Measurements from ENCODE around the gene DIP2C. TPM values are rescaled to one million over a fixed set of nuclear protein-coding genes. Genes with fewer than 3 reads are reported as not detected.
"Not testable (repeated sequence)": the region's sequence is repeated elsewhere in the genome, so short reads cannot be mapped to it uniquely, and the experiment has no call there.

The DIP2C gene
- total RNA-seq, 1 experiment from 2014 or later, result 11.0 TPM

DNA sequence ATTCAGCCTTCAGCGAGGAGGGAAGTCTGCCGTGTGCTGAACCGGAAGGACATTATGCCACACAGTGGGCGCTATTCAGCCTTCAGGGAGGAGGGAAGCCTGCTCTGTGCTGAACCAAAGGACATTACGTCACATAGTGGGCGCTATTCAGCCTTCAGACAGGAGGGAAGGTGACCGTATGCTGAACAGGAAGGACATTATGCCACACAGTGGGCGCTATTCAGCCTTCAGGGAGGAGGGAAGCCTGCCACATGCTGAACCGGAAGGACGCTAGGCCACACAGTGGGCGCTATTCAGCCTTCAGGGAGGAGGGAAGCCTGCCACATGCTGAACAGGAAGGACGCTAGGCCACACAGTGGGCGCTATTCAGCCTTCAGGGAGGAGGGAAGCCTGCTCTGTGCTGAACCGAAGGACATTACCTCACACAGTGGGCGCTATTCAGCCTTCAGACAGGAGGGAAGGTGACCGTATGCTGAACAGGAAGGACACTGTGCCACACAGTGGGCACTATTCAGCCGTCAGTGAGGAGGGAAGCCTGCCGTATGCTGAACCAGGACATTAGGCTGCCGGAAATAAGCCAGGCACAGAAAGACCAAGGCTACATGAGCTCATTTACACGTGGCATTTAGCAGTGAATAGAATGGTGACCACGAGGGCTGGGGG is 294.9 kb downstream of the DIP2C start:
- DNase-seq (ENCODE audit: low spot score); H3K9me3 Mint-ChIP-seq; H3K36me3 Mint-ChIP-seq; POLR2A ChIA-PET; H3K27me3 Mint-ChIP-seq (ENCODE audit: low read depth); H3K4me3 Mint-ChIP-seq: not testable (repeated sequence)
- Mint-ChIP-seq H3K27ac (peak overlapping the region; percentile 63), H3K4me1 (peaks cover 22% of the 10 kb centered on the region)
- CTCF ChIA-PET, result interaction anchor here (0.6 to 2.7 kb wide), 2 partner anchors 9 to 22 kb away, joined by 3 to 12 read pairs; no protein-coding TSS in a partner anchor
- ATAC-seq, result peak; percentile 61
- TF ChIP-seq ZBTB21 (CRISPR knock-in tag; IDR thresholded peaks at IDR 0.05; ENCODE audit: borderline replicate concordance), result peak; percentile 86; the same call in 1 of the 2 replicates
- peak; percentile 18; the same call in 1 of the 2 replicates for TF ChIP-seq FOXP1 (CRISPR knock-in tag; IDR thresholded peaks at IDR 0.05; ENCODE audit: borderline replicate concordance)
- TF ChIP-seq FOXK1 (CRISPR knock-in tag; IDR thresholded peaks at IDR 0.05), result peak; percentile 46; the same call in 1 of the 2 replicates
- TF ChIP-seq ZNF138 (CRISPR knock-in tag; conservative IDR thresholded peaks at IDR 0.05), result 0 out of 2 replicates have a peak, but pooled peaks have one; percentile 42
- TF ChIP-seq, protein P1, sequence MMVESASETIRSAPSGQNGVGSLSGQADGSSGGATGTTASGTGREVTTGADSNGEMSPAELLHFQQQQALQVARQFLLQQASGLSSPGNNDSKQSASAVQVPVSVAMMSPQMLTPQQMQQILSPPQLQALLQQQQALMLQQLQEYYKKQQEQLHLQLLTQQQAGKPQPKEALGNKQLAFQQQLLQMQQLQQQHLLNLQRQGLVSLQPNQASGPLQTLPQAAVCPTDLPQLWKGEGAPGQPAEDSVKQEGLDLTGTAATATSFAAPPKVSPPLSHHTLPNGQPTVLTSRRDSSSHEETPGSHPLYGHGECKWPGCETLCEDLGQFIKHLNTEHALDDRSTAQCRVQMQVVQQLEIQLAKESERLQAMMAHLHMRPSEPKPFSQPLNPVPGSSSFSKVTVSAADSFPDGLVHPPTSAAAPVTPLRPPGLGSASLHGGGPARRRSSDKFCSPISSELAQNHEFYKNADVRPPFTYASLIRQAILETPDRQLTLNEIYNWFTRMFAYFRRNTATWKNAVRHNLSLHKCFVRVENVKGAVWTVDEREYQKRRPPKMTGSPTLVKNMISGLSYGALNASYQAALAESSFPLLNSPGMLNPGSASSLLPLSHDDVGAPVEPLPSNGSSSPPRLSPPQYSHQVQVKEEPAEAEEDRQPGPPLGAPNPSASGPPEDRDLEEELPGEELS (CRISPR knock-in tag; IDR thresholded peaks at IDR 0.05), result peak; percentile 34; the same call in 1 of the 2 replicates
- TF ChIP-seq TP53 (CRISPR knock-in tag; IDR thresholded peaks at IDR 0.05), result 0 out of 2 replicates have a peak, but pooled peaks have one; percentile 51
- TF ChIP-seq ETV6 (CRISPR knock-in tag; IDR thresholded peaks at IDR 0.05), result peak; percentile 58; the same call in 1 of the 2 replicates
- TF ChIP-seq CBFB (CRISPR knock-in tag; IDR thresholded peaks at IDR 0.05; ENCODE audit: low read depth), result 0 out of 2 replicates have a peak, but pooled peaks have one; percentile 33

DNA sequence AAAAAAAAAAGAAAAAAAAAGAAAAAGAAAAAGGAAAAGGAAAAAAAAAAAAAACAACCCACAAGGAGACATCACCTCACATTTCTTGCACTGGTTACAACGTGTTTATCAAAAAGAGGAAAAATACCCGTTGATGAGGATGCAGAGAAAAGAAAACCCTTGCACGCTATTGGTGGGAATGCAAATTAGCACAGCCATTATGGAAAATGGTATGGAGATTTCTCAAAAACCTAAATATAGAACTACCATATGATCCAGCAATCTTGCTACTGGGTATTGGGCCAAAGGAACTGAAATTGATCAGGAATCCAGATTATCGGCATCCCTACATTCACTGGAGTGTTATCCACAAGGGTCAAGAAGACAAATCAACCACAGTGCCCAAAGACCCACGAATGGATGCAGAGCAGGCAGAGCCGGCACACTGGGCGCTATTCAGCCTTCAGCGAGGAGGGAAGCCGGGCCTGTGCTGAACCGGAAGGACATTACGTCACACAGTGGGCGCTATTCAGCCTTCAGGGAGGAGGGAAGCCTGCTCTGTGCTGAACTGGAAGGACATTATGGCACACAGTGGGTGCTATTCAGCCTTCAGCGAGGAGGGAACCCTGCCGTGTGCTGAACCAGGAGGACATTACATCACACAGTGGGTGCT is 295.6 kb downstream of the DIP2C start:
- Mint-ChIP-seq H3K36me3 (no peaks in the 10 kb centered on the region), H3K4me3 (no peak overlapping the region), H3K9me3 (no peaks in the 10 kb centered on the region), H3K27me3 (ENCODE audit: low read depth) (no peaks in the 10 kb centered on the region), H3K27ac (peak overlapping the region; percentile 63), H3K4me1 (peaks cover 22% of the 10 kb centered on the region)
- TF ChIP-seq GABPB1 (CRISPR knock-in tag; IDR thresholded peaks at IDR 0.05), result no peak
- TF ChIP-seq HMGA2 (CRISPR knock-in tag; IDR thresholded peaks at IDR 0.05), result no peak
- TF ChIP-seq, protein P2, sequence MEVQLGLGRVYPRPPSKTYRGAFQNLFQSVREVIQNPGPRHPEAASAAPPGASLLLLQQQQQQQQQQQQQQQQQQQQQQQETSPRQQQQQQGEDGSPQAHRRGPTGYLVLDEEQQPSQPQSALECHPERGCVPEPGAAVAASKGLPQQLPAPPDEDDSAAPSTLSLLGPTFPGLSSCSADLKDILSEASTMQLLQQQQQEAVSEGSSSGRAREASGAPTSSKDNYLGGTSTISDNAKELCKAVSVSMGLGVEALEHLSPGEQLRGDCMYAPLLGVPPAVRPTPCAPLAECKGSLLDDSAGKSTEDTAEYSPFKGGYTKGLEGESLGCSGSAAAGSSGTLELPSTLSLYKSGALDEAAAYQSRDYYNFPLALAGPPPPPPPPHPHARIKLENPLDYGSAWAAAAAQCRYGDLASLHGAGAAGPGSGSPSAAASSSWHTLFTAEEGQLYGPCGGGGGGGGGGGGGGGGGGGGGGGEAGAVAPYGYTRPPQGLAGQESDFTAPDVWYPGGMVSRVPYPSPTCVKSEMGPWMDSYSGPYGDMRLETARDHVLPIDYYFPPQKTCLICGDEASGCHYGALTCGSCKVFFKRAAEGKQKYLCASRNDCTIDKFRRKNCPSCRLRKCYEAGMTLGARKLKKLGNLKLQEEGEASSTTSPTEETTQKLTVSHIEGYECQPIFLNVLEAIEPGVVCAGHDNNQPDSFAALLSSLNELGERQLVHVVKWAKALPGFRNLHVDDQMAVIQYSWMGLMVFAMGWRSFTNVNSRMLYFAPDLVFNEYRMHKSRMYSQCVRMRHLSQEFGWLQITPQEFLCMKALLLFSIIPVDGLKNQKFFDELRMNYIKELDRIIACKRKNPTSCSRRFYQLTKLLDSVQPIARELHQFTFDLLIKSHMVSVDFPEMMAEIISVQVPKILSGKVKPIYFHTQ (CRISPR knock-in tag; IDR thresholded peaks at IDR 0.05), result no peak
- TF ChIP-seq, protein P3, sequence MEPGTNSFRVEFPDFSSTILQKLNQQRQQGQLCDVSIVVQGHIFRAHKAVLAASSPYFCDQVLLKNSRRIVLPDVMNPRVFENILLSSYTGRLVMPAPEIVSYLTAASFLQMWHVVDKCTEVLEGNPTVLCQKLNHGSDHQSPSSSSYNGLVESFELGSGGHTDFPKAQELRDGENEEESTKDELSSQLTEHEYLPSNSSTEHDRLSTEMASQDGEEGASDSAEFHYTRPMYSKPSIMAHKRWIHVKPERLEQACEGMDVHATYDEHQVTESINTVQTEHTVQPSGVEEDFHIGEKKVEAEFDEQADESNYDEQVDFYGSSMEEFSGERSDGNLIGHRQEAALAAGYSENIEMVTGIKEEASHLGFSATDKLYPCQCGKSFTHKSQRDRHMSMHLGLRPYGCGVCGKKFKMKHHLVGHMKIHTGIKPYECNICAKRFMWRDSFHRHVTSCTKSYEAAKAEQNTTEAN (CRISPR knock-in tag; IDR thresholded peaks at IDR 0.05), result no peak
- TF ChIP-seq KAT7 (CRISPR knock-in tag; IDR thresholded peaks at IDR 0.05; ENCODE audit: borderline replicate concordance), result no peak
- TF ChIP-seq, protein P4, sequence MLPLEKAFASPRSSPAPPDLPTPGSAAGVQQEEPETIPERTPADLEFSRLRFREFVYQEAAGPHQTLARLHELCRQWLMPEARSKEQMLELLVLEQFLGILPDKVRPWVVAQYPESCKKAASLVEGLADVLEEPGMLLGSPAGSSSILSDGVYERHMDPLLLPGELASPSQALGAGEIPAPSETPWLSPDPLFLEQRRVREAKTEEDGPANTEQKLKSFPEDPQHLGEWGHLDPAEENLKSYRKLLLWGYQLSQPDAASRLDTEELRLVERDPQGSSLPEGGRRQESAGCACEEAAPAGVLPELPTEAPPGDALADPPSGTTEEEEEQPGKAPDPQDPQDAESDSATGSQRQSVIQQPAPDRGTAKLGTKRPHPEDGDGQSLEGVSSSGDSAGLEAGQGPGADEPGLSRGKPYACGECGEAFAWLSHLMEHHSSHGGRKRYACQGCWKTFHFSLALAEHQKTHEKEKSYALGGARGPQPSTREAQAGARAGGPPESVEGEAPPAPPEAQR (CRISPR knock-in tag; IDR thresholded peaks at IDR 0.05), result no peak
- no peak for TF ChIP-seq TP53 (CRISPR knock-in tag; IDR thresholded peaks at IDR 0.05)
- TF ChIP-seq, protein P5, sequence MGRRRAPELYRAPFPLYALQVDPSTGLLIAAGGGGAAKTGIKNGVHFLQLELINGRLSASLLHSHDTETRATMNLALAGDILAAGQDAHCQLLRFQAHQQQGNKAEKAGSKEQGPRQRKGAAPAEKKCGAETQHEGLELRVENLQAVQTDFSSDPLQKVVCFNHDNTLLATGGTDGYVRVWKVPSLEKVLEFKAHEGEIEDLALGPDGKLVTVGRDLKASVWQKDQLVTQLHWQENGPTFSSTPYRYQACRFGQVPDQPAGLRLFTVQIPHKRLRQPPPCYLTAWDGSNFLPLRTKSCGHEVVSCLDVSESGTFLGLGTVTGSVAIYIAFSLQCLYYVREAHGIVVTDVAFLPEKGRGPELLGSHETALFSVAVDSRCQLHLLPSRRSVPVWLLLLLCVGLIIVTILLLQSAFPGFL (CRISPR knock-in tag; IDR thresholded peaks at IDR 0.05; ENCODE audit: borderline replicate concordance), result no peak
- TF ChIP-seq PRRX2 (CRISPR knock-in tag; IDR thresholded peaks at IDR 0.05), result no peak
- TF ChIP-seq, protein P6, sequence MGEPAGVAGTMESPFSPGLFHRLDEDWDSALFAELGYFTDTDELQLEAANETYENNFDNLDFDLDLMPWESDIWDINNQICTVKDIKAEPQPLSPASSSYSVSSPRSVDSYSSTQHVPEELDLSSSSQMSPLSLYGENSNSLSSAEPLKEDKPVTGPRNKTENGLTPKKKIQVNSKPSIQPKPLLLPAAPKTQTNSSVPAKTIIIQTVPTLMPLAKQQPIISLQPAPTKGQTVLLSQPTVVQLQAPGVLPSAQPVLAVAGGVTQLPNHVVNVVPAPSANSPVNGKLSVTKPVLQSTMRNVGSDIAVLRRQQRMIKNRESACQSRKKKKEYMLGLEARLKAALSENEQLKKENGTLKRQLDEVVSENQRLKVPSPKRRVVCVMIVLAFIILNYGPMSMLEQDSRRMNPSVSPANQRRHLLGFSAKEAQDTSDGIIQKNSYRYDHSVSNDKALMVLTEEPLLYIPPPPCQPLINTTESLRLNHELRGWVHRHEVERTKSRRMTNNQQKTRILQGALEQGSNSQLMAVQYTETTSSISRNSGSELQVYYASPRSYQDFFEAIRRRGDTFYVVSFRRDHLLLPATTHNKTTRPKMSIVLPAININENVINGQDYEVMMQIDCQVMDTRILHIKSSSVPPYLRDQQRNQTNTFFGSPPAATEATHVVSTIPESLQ (CRISPR knock-in tag; IDR thresholded peaks at IDR 0.05), result no peak
- TF ChIP-seq, protein P7, sequence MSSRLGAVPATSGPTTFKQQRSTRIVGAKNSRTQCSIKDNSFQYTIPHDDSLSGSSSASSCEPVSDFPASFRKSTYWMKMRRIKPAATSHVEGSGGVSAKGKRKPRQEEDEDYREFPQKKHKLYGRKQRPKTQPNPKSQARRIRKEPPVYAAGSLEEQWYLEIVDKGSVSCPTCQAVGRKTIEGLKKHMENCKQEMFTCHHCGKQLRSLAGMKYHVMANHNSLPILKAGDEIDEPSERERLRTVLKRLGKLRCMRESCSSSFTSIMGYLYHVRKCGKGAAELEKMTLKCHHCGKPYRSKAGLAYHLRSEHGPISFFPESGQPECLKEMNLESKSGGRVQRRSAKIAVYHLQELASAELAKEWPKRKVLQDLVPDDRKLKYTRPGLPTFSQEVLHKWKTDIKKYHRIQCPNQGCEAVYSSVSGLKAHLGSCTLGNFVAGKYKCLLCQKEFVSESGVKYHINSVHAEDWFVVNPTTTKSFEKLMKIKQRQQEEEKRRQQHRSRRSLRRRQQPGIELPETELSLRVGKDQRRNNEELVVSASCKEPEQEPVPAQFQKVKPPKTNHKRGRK (CRISPR knock-in tag; IDR thresholded peaks at IDR 0.05; ENCODE audit: borderline replicate concordance), result no peak
- DNase-seq (ENCODE audit: low spot score) (no peak), ATAC-seq (no peak)
- ChIA-PET POLR2A (no interaction called here), CTCF (no interaction called here)

Data from WTC11 (cell line).